Testis (tissue), 3 donors: Measurements from ENCODE around the gene LSP1. TPM values are rescaled to one million over a fixed set of nuclear protein-coding genes. Genes with fewer than 3 reads are reported as not detected.
A peak's percentile ranks its signal among the peaks of the same experiment; 100 is the strongest.

Experiments
- DNase-seq: peaks from one replicate; pipeline ENCODE4 v3.0.0-alpha.2; 2019
- H3K27ac ChIP-seq, 2 donors: fragments of 200-600 bp; sonication (generic); one replicate each; pipeline ENCODE4 v1.5.1; 2019
- H3K27me3 ChIP-seq: fragments of 200-600 bp; sonication (generic); one replicate; pipeline ENCODE4 v1.5.1; 2019
- H3K36me3 ChIP-seq: fragments of 200-600 bp; sonication (generic); one replicate; pipeline ENCODE4 v1.5.1; 2017; ENCODE audit warnings: low read depth; ENCODE audit errors: missing control alignments
- H3K4me1 ChIP-seq: fragments of 200-600 bp; sonication (generic); one replicate; pipeline ENCODE4 v1.5.1; 2019
- H3K4me3 ChIP-seq, 2 donors: fragments of 200-600 bp; sonication (generic); one replicate each; pipeline ENCODE4 v1.5.1; 2017 to 2019
- H3K9me3 ChIP-seq: fragments of 200-600 bp; sonication (generic); one replicate; pipeline ENCODE4 v1.5.1; 2017
- POLR2A ChIP-seq: fragments of 450-650 bp; IDR thresholded peaks from one replicate; pipeline ENCODE4 v1.6.1; 2017; ENCODE audit warnings: antibody characterized with exemption, mild to moderate bottlenecking, moderate library complexity
- WGBS, 2 donors: methylation state at CpG; one replicate each; pipeline ENCODE4 v1.1.5; 2018; 5-methylcytosine and 5-hydroxymethylcytosine counted together
- intact Hi-C: fragments of 100-400 bp; cut with DNase I; formaldehyde crosslinking; loops from one replicate; pipeline ENCODE4 v1.15.1; 2023; ENCODE audit warnings: low total_unique reads
- polyA plus RNA-seq: library from polyadenylated mRNA; stranded (reverse); fragments of 350-450 nt; fragmentation: Illumina TruSeq; extraction: RNeasy Lipid Tissue Mini Kit (QIAGEN cat#74804); gene quantifications from one replicate; pipeline ENCODE4 v1.2.3, GENCODE V29; 2014; ENCODE audit warnings: low read depth, low replicate concordance; ENCODE audit not compliant: insufficient read depth
- total RNA-seq, 2 donors: library from RNA; depleted of rRNA; stranded (reverse); fragments of >200 nt; gene quantifications; one replicate each; pipeline ENCODE4 v1.2.3, GENCODE V29; 2016
- TF ChIP-seq, protein P1 (sequence below), 3 experiments: fragments of 450-650 bp in 2 of 3; fragments of 200-600 bp in 1 of 3; sonication (generic) in 1 of 3; IDR thresholded peaks; one replicate each; pipeline ENCODE4 v1.5.1; 2016 to 2019; ENCODE audit warnings: antibody characterized with exemption in 3 of 3, mild to moderate bottlenecking in 2 of 3, moderate library complexity in 1 of 3

The LSP1 gene
- total and polyA plus RNA-seq, 3 donors from 2014 or later: 13.0 to 50.1 (median 19.9) TPM

DNA sequence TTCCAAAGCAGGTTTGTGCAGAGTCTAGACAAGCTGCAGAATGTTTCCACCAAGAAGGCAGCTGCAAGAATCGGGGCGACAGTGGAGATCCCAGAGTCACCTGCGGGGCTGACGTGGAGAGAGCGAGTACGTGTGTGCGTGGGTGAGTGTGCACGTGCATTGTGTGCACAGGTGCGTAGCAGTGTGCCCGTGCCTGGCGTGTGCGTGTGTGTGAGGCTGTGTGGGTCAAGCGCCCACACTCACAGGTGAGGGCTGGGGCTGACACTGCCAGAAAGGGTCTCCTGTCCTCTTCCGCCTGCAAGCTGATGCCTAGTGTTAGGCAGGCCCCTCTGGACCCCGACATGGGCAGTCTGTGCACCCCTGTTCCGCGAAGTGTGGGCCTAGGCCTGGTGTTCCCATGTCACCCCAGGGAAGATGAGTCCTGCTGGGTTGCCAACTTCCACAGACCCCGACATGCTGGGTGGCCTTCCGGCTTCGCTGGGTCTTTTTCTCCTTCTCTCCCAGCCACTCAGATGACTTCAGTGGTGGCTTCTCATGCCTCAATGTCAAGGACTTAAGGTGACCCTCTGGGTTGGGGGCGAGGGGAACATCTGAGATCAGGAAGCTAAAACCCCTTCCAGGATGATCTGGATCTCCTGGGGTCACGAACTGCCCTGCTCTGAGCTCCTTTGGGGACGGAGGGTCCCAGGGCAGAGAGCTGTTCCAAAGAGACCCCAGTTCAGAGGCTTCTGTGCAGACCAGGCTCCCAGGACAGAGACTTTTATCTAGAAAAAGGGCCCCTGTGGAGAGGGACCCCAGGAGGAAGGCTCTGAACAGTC is 28.5 kb upstream of the LSP1 start:
- WGBS, 2 donors: 94 to 95% methylated on average over 11 to 23 of the region's 23 CpGs
- TF ChIP-seq POLR2A: no peak
- TF ChIP-seq, protein P1, sequence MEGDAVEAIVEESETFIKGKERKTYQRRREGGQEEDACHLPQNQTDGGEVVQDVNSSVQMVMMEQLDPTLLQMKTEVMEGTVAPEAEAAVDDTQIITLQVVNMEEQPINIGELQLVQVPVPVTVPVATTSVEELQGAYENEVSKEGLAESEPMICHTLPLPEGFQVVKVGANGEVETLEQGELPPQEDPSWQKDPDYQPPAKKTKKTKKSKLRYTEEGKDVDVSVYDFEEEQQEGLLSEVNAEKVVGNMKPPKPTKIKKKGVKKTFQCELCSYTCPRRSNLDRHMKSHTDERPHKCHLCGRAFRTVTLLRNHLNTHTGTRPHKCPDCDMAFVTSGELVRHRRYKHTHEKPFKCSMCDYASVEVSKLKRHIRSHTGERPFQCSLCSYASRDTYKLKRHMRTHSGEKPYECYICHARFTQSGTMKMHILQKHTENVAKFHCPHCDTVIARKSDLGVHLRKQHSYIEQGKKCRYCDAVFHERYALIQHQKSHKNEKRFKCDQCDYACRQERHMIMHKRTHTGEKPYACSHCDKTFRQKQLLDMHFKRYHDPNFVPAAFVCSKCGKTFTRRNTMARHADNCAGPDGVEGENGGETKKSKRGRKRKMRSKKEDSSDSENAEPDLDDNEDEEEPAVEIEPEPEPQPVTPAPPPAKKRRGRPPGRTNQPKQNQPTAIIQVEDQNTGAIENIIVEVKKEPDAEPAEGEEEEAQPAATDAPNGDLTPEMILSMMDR (IDR thresholded peaks at IDR 0.05): no peak
- no peaks in the 10 kb centered on the region for H3K27me3 ChIP-seq

DNA sequence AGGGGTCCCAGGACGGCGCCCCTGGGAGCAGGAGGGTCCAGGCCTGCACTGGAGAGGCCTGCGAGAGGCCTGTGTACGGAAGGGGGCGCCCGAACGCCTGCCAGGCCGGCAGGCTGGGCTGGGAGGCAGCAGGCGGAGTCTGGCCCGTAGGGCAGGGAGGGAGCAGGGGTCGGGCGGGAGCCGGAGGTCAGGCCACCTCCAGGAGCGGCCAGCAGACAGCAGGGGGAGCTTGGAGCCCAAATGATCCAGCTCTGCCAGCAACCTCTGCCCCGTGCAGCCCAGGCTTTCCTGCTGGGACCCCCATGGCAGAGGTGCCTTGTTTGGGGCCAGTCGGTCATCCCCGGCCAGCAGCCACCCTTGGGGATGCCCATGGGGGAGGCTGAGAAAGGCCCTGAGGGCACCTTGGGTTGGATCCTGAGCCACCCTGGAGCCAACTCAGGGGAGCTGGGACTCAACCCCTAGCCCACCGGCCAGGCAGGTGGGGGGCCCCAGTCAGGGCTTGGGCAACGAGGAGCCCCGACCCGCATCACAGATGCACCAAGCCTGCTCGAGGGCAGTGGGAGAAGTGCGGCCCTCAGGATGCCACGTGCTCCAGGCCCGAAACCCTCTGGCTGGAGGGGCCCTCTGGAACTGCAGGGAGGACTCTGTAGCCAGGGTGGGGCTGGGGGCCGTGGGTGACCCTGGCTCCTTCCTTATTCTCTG is 27.7 kb upstream of the LSP1 start:
- WGBS, 2 donors: 78% methylated on average over 25 of the region's 26 CpGs; no CpG with 5 or more reads in 1 of the 2 donors
- intact Hi-C loops: no loop called here
- DNase-seq: peak; percentile 52
- Histone ChIP-seq H3K4me3 (no peak overlapping the region), H3K36me3 (no peaks in the 10 kb centered on the region), H3K4me1 (peaks cover 17% of the 10 kb centered on the region), H3K9me3 (no peaks in the 10 kb centered on the region), H3K27me3 (no peaks in the 10 kb centered on the region), H3K27ac (no peak overlapping the region)
- TF ChIP-seq POLR2A: no peak
- TF ChIP-seq, protein P1 (IDR thresholded peaks at IDR 0.05): peak in 2 of 3 experiments; percentile 7 to 20

More for the DNA sequence above, 28.5 kb upstream of the LSP1 start:
- no peaks in the 10 kb centered on the region for H3K36me3 ChIP-seq
- intact Hi-C loops: no loop called here
- H3K4me1 ChIP-seq: peaks cover 17% of the 10 kb centered on the region
- H3K4me3 ChIP-seq: no peak overlapping the region
- DNase-seq: no peak
- H3K27ac ChIP-seq: no peak overlapping the region
- H3K9me3 ChIP-seq: no peaks in the 10 kb centered on the region

DNA sequence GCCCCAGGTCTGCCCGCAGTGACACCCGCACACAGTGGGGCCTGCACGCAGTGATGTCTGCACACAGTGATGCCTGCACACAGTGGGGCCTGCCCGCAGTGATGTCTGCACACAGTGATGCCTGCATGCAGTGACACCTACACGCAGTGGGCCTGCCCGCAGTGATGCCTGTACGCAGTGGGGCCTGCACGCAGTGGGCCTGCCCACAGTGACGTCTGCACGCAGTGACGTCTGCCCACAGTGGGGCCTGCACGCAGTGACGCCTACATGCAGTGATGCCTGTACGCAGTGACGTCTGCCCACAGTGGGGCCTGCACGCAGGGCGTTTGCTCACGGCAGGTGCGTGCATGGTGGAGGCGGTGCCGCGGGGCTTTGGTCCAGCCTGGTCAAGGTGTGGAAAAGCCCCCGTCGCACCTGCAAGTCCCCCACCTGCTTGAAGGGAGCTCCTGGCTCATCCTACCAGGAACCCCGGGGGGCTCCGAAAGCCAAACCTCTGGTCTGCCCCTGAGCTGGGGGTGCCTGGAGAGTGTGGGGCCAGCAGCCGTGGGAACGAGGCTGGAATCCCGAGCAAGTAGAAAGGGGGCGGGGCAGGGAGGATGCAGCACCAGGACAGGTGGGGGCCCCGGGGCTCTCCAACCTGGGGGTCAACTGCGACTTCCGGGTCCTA is 27.0 kb upstream of the LSP1 start:
- no peak for TF ChIP-seq POLR2A
- TF ChIP-seq, protein P1 (IDR thresholded peaks at IDR 0.05): no peak
- 87 to 93% methylated on average over 18 to 33 of the region's 33 CpGs for WGBS, 2 donors
- H3K4me1 ChIP-seq: peaks cover 17% of the 10 kb centered on the region
- H3K27ac ChIP-seq: peak overlapping the region; percentile 63 to 64
- H3K4me3 ChIP-seq: no peak overlapping the region
- no peaks in the 10 kb centered on the region for H3K9me3 ChIP-seq
- no peak for DNase-seq
- no peaks in the 10 kb centered on the region for H3K36me3 ChIP-seq
- intact Hi-C loops: no loop called here
- no peaks in the 10 kb centered on the region for H3K27me3 ChIP-seq

DNA sequence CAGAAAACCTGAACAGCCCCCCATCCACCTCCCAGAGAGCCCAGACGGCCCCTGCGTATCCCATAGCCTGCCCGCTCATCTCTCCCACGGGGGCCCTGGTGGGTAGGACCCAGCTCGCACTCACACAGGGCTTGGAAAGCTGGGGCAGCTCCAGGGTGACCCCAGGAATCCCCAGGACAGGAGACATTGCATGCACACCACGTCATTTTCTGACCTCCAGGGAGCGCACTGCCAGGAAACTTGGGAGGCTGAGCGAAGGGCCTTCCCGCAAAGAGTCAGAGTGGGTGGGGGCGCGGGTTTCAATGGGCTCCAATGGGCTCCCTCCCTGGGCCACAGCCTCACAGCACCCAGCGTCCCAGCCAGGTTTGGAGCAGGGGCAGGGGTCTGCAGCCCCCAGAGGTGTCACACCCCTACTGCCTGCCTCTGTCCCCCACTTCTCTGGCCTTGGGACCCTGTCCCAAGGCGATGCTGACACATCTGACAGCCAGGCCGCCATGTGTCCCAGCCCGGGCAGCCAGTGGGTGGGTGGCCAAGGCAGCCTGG is 26.3 kb upstream of the LSP1 start:
- Histone ChIP-seq H3K4me1 (peaks cover 17% of the 10 kb centered on the region), H3K36me3 (no peaks in the 10 kb centered on the region), H3K27me3 (no peaks in the 10 kb centered on the region), H3K4me3 (no peak overlapping the region), H3K9me3 (no peaks in the 10 kb centered on the region), H3K27ac (peak overlapping the region; percentile 63 to 64)
- intact Hi-C loops: no loop called here
- TF ChIP-seq, protein P1 (IDR thresholded peaks at IDR 0.05): no peak
- TF ChIP-seq POLR2A: no peak
- WGBS, 2 donors: 77 to 82% methylated on average over 10 to 15 of the region's 15 CpGs
- peak; percentile 53 for DNase-seq
